ENCODE measurements around the gene TENT5C. TPM values are rescaled to one million over a fixed set of nuclear protein-coding genes. Genes with fewer than 3 reads are reported as not detected.

Gene TENT5C
- total RNA-seq, 1 donor from 2014 or later: 42.5 TPM

DNA sequence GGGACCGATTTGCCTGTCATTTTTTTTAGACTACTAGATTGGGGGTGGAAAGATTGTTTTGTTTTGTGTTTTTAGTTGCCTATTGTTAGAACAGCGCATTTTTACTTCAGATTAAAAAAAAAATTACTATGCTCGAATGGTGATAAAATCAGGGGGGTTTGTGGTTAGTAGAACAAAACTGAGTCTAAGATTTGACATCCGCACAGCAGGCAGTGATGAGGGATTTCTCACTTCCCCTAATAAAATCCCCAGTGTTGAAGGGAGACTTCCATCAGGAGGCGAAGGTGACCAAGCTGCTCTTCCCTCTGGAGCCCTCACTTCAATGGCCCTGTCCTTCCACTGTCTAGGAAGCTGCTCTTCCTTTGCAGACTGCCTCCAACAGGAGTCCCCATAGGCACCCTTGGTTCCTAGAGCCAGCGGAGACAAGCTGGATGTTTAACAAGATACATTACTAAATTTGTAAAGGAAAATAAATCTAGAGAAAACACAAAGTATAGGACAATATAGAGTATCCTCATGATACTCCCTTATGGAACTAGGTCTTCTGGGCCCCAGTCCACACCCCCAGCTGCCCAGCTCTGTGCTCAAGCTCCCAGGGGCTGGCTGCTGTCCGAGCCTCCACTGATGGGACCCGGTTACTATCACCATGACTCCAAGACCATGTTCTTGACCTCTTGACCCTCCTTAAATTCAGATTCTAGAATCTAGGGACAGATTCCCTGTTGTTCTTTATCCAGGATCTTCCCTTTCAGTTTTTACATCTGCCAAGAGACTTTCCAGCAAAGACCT is 31.0 kb downstream of the TENT5C start:
- DNase-seq: no peak

DNA sequence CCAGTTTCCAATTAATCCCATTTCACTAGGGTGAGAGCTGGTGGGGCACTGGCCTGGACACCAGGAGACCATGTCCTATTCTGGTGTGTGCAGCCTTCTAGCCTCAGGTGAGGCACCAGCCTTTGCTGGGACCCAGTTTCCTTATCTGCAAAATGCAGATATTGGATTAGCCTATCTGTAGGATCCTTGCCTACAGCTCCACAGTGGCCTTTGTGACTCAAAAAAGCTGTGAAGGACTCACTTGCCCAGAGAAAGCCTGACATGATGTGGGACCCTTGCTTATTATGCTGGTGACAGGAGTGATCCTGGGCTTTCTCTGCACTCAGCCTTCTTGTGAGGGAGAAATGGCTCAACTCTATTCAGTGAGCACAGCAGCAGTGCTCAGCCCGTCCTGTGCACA is 32.3 kb downstream of the TENT5C start:
- no peak for DNase-seq

DNA sequence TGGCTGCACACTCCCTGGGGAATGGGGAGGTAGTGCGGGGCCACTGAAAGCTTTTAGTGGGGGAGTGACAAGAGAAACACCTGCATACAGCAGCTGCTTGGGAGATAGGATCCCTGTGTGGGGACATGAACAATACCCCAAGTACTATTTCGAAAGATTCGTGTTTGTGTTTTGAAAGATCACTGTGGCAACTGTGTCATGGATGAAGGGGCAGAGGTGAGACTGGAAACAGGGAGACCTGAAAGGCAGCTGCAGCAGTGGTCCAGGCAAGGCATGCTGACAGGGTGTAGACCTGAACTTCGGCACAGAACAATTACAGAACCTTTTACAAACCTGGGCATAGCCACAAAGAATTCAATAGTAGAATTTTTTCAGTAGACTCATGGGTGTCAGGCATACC is 32.9 kb downstream of the TENT5C start:
- no peak for DNase-seq

DNA sequence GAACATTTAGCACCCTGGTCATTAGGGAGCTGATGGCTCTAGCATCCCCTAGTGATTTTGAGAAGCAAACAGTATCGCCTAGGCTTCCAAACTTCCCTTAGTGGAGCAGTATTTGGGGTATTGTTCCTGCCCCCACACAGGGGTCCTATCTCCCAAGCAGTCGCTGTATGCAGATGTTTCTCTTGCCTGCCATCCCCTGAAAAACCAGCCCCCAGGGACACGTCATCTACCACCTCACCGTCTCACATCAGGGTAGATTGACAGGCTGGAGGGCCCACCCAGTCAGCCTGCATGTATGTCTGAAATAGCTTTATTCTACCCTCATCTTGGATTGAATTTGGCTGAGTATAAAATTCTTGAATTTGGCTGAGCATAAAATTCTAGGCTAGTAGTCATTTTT is 33.9 kb downstream of the TENT5C start:
- no peak for DNase-seq

DNA sequence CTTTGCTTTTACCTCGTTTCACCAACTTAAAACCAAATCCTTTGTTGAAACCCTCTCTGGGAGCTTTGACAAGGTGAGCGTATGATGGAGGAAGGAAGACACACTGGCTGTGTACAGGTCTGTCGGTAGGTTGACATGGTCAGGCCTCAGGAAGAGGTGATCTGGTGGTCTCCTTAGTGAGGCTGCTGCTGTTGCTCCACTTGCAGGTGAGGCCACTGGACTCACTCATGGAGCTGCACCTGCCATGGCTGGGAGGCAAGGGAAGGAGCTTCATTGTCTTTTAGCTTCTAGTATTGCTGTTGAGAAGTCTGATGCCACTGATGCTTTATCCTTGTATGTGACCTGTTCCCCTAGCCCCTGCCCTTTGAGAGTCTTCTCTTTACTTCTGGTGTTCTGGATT is 35.7 kb downstream of the TENT5C start:
- DNase-seq: no peak

DNA sequence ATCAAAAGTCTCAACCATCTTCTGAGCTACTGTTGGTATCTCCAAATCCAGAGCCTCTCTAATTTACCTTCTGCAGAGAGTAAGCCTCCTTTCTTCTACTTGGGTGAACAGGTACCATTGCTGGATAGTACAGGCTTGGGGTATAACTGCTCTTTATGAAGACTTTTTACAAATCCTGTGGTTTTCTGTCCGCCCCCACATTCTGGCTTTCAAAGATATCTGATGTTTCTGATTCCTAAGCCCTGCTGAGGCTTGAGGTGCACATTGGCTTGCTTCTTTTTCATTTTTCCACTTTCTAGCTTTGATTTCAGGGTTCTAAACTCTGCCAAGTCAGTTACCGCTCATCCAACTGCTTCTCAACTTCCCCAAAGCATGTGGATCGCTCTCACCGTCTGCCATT is 37.1 kb downstream of the TENT5C start:
- no peak for DNase-seq

DNA sequence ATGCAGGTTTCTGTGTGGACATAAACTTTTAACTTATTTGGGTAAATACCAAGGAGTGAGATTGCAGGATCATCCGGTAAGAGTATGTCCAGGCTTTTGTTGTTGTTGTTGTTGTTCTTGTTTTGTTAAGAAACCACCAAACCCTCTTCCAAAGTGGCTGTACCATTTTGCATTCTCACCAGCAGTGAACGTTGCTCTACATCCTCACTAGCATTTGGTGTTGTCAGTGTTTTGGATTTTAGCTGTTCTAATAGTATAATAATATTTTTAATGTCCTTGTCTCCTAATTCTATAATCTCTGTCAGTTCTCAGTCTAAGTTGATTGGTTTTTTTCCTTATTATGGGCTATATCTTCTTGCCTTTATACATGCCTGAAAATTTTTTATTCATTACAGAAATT is 37.8 kb downstream of the TENT5C start:
- no peak for DNase-seq

DNA sequence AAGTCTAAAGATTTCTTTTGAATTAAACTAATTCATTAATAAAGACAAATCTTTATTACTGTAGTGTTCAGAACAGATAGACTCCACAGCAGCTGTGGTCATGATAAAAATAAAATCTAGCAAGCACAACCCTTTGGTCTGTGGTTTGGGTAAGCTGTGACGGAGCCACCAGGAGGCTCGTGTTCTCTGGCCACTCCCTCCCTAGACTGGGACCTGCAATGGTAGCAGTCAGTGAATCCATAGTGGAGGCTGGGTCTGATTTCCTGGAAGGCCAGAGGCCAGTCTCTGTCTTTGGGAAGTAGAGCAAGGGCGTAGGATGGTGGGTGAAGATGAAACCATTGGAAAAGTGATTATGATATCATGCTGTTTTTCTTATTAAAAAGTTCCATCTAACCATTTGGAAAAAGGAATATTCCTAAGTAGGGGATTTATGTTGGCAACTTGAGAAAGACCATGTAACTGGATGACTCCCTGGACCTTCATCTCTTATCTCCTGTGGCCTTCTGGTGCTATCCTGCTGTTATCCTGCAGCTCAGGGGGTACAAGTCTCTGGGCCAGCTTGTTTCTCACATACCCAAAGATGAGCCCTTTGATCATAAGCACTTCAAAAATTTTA is 39.0 kb downstream of the TENT5C start:
- no peak for DNase-seq

DNA sequence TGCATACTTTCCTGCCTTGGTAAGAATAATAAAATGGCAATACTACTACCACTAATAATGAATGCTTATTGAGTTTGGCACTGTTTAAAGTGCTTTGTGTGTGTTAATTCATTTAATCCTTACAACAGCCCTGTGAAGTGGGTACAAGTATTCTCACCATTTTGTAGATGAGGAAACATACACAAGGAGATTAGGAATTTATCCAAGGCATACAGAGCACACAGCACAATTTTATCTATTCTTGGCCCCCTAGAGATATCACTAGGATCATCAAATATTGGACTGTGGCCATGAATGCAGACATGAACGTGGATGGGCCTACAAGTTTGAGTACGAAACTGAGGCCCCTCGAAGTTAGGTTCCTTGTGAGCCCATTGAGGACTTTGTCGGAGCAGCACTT is 39.5 kb downstream of the TENT5C start:
- DNase-seq: no peak

DNA sequence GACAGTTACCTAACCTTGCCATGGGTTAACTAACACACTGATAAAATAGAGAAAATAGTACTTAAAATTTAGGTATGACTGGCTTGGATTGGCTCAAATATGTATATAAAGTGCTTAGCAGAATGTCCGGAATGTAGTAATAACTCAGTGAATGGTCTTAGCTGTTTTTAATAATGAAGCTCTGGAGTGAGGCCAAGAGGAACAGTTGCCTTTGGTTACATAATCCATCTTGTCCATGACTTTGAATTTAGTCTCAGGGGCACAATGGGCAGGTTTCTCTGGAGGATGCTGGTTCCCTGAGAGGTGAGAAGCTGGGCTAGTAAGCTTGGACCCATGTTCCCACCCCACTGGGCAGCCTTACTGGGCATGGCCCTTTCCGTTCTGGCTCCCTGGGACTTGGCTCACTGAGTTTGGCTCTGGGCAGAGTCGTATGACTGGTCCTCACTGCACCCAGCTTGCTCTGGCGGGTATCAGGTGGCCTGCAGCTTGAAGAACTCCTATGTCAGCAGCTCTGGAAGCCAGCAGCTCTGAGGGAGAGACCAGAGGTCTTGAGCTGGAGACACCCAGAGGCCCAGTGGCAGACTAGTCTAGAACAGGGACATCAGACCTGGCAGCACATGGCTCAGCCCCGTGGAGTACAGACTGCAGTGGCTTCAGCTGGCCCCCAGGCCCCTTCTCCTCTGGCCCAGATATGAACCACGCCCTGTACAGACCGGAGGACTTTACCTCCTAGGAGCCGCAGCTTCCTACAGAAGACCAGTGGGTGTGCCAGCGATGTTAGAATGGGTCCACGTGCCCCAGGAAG is 40.4 kb downstream of the TENT5C start:
- DNase-seq: no peak

DNA sequence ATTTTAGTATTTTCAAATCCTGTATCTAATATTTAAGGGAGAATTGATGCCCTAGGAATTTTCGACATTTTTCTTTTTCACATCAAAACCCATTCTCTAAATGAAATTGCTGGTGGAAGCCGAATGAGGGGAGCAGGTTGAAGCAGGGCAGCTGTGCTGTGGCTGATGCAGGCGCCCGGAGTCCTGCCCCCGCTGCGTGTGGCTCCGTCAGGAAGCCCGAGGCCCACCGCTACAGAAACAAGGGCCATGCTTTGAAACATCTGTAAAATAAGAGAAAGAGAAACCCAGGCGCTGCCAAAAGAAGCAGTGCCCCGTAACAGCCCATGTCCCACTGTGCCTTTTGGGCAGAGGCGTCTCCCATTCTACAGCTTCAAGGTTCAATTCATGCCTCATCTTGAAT is 41.1 kb downstream of the TENT5C start:
- no peak for DNase-seq

DNA sequence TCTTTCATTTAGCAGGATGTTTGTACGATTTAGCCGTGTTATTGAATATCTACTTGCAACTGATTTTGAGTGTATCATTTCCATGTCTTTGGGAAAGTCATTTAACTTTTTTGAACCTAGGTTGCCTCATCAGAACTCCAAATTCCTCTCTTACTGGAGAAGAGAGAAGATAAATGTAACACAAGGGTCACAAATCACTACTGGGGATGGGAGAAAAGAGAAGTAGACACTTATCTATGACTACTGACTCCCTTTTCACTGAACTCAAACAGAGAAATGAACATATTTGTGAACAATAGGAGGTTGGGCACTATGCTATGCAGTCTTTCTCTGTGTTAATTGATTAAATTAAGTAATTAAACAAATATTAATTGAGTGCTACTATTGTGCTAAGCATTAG is 42.2 kb downstream of the TENT5C start:
- DNase-seq: no peak

DNA sequence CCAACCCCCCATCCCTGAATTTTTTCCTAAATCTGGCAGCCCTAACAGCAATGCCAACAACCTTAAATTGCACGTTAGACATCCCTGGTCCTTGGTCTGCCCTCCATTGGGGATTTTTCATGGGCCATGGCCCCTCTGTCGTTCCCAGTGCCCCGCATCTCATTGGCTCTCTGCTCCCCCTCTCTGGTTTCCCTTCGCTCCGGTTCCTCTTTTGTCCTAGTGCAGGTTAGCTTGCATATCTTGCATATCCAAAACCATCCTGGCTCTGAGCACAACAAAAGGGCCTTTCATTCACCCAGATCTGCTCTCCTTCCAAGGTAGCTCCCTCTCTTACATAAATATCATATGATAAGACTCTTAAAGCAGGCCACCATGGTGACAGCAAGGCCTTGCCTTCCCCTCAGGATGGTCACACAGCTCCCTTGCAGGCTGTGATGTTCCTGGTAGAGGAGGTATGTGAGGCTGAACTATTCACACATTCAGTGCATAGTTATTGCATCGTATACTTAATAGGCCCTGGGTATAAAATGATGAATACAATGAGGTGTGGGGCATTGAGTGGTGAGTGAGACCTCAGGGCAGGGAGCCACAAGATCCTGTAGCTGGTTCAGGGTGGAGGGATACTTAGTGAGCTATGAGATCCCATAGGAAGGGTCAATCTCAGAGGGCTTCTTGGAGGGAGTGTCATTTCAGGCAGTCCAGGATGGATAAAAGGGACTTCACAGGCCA is 45.2 kb downstream of the TENT5C start:
- DNase-seq: no peak

DNA sequence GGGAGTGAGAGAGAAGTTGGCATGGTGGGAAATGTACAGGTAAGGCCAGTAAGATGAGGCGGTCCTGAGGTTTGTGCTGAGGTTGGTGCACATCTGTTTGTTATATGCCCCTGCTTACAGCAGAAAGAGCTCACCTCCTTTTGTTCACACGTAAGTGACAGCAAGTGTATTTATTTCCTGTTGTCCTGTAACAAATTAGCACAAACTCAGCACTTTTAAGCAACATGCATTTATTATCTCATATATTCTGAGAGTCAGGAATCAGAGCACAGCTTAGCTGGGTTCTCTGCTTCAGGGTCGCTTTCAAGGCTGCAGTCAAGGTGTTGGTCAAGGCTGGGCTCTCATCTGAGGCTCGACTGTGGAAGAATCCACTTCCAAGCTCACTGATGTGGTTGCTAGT is 45.8 kb downstream of the TENT5C start:
- DNase-seq: no peak

DNA sequence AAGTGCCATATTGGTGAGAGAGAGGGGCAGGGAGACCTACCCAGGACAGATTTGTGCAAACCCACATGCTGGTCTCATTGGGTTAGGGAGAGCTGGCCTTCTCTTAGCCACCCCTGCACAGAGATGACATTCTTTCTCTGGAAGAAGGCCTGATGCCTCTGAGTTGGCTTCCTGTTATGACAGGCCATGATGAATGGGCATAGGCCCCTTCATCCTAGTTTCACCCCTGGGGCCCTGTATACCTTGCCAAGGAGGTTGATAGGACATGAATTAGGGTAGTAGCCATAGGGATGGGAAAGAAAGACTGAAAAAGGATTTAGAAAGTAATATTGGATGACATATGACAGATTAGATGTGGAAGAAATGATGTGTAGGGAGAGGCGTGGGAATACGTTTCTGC is 46.6 kb downstream of the TENT5C start:
- DNase-seq: no peak

DNA sequence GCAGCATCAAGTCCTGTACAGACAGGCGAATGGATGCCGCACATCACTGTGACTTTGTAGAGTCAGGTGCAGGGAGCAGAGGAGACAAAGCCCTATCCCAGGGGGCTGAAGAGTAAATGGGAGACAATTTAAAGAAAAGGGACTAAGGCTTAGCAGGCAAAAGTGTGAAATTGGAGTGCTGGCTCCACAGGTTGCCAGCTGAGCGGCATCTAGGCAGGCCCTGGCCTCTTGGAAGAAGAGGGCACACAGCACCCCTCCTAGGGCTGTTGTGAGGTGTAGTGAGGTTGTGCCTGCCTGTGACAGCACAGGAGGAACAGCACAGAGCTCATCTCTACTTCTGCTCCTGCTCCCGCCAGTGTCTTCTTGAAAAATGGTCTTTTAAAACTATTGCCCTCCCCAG is 47.3 kb downstream of the TENT5C start:
- no peak for DNase-seq

DNA sequence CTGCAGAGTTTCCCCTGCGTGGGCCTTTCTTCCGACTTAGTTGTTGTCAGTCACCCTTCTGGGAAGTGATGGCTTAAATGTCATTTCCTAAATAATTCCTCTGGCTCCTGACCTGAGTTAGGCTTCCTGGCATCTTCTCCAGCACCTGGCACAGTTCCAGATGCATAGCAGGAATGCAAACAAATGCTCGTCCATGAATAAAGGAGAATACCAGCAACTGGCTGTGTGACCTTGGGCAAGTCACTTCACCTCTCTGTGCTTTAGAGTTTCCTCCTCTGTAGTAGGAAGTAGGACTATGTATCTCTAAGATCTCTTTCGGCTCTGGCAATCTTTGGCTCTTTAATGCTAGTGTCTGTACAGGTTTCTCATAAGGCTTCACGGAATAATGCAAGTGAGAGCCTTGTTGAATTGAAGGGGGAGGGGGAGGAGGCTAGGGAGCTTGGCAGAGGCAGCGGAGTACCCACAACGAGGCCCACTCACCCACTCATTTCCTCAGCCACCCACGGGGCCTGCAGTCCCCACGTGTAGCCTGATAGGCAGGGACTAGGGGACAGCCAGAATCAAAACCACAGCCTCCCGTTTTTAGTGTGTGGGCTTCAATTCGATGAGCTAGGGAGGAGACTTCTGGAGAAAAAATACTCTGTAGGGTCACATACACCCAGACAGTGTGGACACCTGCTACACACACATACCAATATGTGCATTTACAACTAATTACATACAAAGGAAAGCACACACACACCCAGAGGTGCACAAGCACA is 48.1 kb downstream of the TENT5C start:
- DNase-seq: peak; percentile 10

DNA sequence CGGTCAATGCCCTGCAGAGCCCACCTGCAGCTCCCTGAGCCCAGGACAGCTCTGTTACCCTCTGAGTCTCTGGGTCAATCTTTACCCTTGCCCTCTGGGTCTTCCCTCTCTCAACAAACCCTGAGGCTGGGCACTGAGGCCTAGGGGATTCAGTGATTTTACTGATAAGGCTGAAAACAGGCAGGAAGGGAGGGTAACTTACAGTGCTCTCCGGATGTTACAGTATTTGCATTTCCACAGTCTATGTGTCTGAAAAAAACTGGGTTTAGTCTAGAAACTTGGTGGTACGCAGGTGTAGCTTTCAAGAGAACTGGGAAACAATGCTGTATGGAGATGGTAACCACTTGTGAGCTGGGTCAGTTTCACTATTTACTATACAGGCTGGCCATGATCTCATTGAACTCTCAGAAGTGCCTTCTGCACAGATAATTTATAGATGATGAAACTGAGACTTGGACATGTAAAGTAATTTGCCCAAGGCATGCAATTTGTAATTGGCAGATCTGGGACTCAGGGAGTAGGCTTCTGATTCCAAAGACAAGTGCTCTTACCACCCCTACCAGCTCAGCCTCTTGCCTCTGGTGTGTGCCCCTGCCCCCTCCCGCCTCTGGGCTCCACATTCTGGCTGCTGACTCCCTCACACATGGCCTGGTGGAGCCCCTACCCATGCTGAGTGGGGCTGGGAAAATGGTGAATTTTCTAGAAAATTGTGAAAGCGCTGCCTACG is 48.8 kb downstream of the TENT5C start:
- DNase-seq: no peak

DNA sequence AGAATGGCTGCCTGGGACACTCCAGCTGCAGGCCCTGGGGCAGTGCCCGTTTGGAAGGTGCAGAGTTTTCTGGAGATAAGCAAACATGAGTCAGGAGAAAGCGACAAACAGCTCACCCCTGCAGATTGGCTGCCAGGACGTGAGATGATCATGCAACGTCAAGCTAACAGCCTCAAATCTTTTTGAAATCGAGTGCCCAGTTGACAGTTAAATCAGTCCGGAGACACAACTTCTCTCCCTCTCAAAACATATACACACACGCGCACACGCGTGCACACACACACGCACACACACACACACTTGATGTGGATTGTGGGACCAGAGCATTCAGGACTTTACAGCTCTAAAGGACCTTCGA is 49.4 kb downstream of the TENT5C start:
- DNase-seq: no peak

DNA sequence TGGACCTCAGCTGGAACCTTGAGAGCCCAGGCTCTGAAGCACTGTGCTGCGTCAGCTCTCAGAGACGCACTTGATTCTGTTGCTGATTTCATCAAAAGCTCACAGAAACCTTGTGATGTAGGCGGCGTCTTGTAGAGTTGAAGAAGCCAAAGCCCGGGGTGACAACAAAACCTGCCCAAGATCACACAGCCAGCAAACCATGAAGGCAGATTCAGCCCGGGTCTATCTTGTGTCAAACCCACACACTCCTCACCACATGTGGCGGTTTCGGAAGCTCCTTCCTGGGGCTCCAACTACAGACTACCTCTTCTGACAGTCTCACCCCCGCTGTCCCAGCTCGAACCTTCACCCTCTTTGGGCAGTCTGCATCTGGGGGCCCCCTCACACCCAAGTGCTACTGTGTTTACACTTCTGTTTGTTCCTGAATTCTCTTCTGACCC is 50.4 kb downstream of the TENT5C start:
- DNase-seq: no peak

DNA sequence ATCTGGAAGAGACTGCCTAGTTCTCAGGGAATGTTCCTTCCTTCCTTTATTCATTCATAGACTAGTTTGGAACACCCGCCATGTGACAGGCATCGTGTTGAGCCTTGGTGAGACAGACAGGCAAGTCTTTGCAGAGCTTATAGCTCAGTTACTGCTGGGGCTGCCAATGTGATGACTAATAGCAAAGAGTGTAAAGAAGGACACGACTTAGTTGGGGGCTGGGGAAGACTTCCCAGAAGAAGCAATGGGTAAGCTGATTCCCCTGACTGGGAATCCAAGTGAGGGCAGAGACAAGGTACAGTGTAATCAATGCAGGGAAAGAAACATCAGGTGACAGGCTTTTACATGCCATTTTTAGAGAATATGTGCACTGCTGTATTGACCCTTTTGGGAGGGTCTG is 51.2 kb downstream of the TENT5C start:
- no peak for DNase-seq

All from skin of body (tissue), 2 donors.